UCSD-AML1 (cell line): Measurements from ENCODE around the gene ARL5B.

Source experiments
- DNase-seq: peaks from one replicate; lab custom pipeline; 2025; ENCODE audit not compliant: unreplicated experiment; lab: John Stamatoyannopoulos, UW

Gene ARL5B

GRCh38 chr10:18658271-18659124, 733 bp upstream of the ARL5B start:
- DNase-seq = no peak

DNA sequence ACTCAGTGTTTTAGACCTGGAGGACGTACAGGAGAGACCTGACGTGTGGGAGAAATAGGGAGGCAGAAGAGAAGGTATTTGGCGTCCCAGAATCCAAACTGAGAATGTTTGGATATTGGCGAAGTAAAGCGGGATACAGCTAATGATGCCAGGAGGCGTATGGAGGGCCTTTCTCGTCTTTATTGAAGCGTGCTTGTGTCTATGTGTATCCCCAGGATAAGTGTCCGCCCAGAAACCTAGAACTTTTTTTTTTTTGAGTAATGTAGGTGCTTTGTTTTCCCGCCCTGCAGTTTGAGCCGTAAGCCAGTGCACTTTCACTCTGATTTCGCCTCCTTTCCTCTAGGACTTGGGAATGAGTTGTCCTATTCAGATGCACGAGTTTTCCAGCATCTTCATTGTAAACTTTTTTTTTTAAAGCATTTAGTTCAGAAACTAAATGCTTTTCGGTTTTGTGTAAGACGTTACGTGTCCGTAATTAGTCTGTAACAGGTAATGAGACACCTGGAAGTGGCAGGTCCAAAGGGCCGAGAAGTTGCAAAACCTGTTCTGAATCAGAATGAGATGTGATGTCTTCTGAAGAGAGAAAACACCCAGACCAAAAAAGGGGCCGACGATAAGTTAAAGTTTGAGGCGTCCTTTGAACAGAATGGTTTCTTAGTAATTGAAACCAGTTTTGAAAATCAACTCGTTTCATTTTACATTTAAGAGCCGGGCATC, 746 bp downstream of the ARL5B start:
- DNase-seq = no peak

GRCh38 chr10:18660816-18661431, 1.7 kb downstream of the ARL5B start:
- DNase-seq = no peak

- no peak for DNase-seq
Observed at GRCh38 chr10:18664841-18665478, 5.7 kb downstream of the ARL5B start.

DNA sequence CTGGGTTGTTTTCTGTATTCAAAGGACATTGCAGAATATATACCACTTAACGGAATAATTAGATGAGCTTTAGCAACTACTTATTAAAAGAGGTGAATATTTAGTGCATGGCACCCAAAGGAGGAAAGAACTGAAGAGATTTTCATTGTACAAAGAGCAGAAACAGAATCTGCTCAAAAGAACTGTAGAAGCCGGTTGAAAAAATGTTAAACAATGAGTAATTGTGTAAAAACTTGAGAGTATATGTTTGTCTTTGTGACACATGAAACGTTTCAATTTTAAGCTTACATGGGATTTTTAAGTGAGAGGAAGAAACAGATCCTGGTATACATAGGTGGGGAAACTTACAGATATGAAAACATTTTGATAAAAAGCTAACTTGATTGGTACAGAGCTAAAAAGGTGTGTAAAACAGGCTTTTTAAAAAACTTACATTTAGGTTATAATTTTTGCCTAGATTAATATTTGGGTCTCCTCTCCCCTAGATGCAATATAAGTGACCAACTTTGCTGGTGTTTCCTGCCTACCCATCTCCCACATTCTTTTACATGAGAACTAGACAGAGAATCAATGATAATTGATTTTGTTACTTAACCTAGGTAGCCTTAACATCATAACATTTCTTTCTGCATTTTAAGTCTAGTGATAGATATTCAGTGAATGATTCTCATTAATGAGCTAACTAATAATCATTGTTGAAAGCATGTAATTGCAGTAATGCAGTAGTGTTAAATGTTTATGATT, 6.8 kb downstream of the ARL5B start:
- DNase-seq = no peak

DNA sequence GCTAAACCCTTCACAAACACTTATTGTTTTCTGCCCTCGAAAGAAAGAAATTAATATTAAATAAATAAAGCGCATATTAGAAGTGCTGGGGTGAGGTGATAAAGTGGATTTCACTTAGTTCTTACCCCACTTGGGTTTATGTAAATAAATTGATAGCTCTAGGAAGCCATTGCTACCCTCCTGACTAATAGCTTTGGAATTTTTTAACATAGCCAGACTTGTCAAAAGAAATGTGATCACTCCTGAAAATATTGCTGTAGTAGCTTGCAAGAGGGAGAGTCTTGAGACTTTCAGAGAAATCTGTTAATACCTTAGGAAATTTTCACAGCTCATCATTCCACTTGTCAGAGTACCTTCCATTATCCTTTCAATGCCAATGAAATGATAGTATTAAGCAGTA, 7.6 kb downstream of the ARL5B start:
- no peak for DNase-seq

GRCh38 chr10:18668026-18668425, 8.8 kb downstream of the ARL5B start:
- no peak for DNase-seq

- DNase-seq = no peak
Observed at GRCh38 chr10:18675086-18675801, 16.0 kb downstream of the ARL5B start.

DNA sequence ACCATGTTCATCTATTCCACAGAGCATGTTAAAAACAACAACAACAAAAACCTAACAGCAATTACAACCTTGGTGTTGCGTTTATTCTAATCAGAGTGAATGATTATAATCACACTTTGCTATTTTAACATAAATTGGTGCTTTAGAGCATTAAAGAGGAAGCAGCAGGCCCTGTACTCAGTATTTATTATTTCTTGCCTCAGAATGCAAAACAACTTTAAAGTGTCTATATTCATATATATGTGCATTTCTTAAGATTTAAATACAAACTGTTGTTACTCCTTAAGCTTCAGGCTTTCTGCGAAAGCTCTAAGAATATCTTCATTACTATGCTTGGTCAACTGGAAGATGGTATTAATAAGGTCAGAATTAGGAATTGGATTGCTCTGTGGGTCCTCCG, 21.5 kb downstream of the ARL5B start:
- no peak for DNase-seq

DNA sequence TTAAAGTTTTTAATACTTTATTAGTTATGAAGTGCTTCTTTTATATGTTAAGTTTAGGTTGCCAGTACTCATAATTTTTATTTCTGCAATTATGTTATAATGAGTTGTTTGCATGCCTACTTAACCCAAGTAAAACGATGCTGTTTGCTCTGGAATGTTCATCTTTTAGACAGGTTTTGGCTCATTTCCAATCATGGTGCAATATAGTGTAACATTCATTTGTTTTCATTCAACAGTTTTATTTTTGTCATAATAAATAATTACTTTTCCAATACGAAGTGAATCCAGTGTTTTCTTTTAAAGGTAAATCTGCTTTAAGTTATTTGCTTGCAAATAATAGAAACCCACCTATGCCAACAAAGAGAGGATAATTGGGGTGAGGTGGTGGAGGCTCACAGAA, 22.1 kb downstream of the ARL5B start:
- no peak for DNase-seq

DNA sequence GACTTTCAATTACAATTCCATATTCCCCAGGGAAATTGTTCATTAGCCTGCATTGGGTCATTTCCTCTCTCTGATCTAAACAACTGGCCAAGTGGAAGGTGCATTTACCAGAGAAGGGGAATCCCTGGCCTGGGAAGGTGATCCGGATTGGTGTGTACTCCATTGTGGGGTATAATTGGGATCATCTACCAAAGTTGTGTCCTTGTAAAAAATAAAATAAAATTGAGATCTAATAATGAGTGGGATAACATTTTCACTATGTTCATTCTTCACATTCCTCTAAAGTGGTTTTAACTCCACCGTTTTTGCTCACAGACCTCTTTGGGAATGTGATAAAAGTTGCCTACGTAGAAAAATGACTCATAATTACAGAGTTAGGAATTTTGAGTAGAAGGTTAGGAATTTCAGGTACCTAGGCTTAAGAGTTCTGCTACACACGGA, 22.8 kb downstream of the ARL5B start:
- no peak for DNase-seq

DNA sequence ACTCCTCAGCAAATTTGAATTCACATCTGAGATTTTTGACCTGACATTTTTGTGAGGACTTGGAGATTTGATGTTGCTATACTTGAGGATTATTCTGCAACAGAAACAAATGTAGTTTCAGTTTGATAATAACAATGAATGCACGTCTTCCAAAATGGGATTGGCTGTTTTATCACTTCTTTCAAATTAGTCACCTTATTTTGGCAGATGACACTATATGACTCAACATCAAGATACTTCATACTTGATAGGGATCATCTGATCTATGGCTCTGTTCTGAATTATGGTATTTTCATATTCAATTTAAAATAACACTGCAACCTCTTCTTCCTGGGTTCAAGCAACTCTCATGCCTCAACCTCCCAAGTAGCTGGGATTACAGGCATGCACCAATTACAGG, 24.2 kb downstream of the ARL5B start:
- no peak for DNase-seq

- DNase-seq = no peak
Observed at GRCh38 chr10:18684416-18684815, 25.2 kb downstream of the ARL5B start.

- no peak for DNase-seq
Observed at GRCh38 chr10:18684953-18685352, 25.7 kb downstream of the ARL5B start.

DNA sequence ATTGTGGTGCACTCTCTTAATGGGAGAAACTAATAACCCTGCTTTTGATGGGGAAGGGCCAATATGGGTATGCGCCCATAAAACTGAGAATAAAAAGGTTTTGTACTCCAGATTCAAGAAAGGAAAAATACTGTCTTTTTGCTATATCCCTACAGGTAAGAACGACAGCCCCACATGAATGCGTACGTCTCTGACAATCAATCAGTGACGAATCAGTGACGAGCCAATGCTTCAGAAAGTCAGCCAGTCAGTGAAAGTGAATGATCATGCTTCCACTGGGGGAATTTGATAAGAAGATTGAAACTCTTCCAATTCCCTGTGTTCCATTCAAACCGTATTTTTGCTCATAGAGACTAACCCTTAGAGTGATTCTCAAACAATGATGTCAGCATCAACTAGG, 26.3 kb downstream of the ARL5B start:
- DNase-seq = no peak

GRCh38 chr10:18687195-18687594, 28.0 kb downstream of the ARL5B start:
- DNase-seq = no peak

- no peak for DNase-seq
Observed at GRCh38 chr10:18687706-18688105, 28.5 kb downstream of the ARL5B start.

DNA sequence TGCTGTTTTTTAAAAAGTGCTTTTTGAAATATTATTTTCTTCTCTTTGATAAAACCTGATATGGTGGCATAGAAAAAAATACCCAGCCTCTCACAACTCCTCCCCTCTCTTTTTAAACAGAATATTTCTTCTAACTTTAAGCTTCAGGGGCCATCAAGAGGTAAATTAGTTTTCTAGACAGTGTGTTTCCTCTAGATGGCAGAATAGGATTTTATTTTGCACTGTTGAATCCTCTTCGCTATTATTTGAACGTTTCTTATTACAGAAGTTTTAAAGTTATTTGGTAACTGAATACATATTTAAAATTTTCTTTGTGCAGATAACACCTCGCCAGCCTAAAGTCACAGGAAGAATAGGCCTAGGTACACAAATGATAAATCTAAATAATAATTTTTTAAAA, 30.3 kb downstream of the ARL5B start:
- DNase-seq = no peak

DNA sequence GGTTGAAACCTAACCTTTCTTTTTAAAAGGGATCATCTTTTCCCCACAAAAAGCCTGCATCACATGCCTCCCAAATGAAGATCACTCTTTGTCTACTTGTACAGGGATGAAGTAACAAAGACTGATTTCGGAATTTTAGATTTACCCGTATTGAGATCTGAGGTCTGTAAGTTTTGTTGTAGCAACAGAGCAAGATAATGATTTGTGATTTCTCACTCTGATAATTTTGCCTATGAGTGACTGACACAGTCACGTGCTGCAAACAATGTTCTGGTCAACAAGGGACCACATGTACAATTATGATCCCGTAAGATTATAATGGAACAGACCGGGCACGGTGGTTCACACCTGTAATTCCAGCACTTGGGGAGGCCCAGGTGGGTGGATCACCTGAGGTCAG, 31.3 kb downstream of the ARL5B start:
- DNase-seq = no peak
